VCaP (cell line): ENCODE results near the gene CMKLR1.

Experiments used
- H3K27ac ChIP-seq: fragments of 450-650 bp; 2 replicates; pipeline ENCODE4 v1.5.1; 2017
- TF ChIP-seq, protein P1 (sequence below): fragments of 450-650 bp; conservative IDR thresholded peaks from 2 replicates; pipeline ENCODE4 v1.5.1; 2017; ENCODE audit warnings: mild to moderate bottlenecking, moderate library complexity

CMKLR1 gene

DNA sequence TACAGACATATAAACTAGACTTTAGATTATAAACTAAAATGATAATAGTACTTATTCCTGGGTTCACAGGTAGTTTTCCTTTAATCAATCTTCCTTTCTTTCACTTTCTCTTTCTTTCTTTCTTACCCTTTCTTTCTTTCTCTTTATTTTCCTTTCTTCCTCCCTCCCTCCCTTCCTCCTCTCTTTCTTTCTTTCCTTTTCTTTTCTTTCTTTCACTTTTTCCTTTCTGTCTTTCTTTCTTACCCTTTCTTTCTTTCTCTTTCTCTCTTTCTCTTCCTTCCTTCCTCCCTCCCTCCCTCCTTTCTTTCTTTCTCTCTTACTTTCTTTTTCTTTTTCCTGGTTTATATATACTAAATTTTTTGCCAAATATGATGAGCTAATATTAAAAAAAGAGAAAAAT is 61.5 kb downstream of the CMKLR1 start:
- TF ChIP-seq, protein P1, sequence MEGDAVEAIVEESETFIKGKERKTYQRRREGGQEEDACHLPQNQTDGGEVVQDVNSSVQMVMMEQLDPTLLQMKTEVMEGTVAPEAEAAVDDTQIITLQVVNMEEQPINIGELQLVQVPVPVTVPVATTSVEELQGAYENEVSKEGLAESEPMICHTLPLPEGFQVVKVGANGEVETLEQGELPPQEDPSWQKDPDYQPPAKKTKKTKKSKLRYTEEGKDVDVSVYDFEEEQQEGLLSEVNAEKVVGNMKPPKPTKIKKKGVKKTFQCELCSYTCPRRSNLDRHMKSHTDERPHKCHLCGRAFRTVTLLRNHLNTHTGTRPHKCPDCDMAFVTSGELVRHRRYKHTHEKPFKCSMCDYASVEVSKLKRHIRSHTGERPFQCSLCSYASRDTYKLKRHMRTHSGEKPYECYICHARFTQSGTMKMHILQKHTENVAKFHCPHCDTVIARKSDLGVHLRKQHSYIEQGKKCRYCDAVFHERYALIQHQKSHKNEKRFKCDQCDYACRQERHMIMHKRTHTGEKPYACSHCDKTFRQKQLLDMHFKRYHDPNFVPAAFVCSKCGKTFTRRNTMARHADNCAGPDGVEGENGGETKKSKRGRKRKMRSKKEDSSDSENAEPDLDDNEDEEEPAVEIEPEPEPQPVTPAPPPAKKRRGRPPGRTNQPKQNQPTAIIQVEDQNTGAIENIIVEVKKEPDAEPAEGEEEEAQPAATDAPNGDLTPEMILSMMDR, result no peak

GRCh38 chr12:108273217-108273616 is 65.9 kb downstream of the CMKLR1 start:
- no peak overlapping the region for H3K27ac ChIP-seq
- TF ChIP-seq, protein P1, result no peak

More for the DNA sequence above, 61.5 kb downstream of the CMKLR1 start:
- no peak overlapping the region for H3K27ac ChIP-seq

- TF ChIP-seq, protein P1, result no peak
- no peak overlapping the region for H3K27ac ChIP-seq
These were observed 66.9 kb downstream of the CMKLR1 start for GRCh38 chr12:108271951-108272872.

DNA sequence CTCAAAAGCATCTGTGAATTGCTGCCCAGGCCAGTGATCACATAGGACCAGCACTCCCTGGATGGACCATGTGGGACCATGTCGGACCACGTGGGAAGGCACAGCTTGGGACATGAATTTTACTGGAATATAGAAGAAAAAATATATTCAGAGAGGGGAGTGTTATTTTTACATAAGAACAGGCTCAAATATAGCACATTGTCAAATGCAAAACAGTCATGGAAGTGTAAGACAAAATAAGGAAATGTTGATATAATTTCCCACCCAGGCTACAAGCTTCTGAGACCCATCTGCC is 68.3 kb downstream of the CMKLR1 start:
- TF ChIP-seq, protein P1, result no peak
- no peak overlapping the region for H3K27ac ChIP-seq

- TF ChIP-seq, protein P1, result no peak
- H3K27ac ChIP-seq, result no peak overlapping the region
These were observed 68.9 kb downstream of the CMKLR1 start for GRCh38 chr12:108270035-108270848.

GRCh38 chr12:108269224-108269623 is 69.9 kb downstream of the CMKLR1 start:
- no peak overlapping the region for H3K27ac ChIP-seq
- TF ChIP-seq, protein P1, result no peak

GRCh38 chr12:108268397-108268796 is 70.7 kb downstream of the CMKLR1 start:
- TF ChIP-seq, protein P1, result no peak
- no peak overlapping the region for H3K27ac ChIP-seq
